ENCODE data around the gene SLC25A42.

GRCh38 chr19:19159534-19159933 lies 95.7 kb downstream of the SLC25A42 start:
- TF ChIP-seq POLR2A (IDR thresholded peaks at IDR 0.05; ENCODE audit: low read depth, low read length) (no peak), POLR2AphosphoS5 (IDR thresholded peaks at IDR 0.05; ENCODE audit: low read depth, low read length) (no peak)

Measured in GM12892 (cell line).